ENCODE measurements around the gene COMMD2. TPM values are rescaled to one million over a fixed set of nuclear protein-coding genes. Genes with fewer than 3 reads are reported as not detected.
A peak's percentile ranks its signal among the peaks of the same experiment; 100 is the strongest.

The COMMD2 gene
- total and polyA plus RNA-seq, 12 donors: 4.4 to 48.8 (median 27.8) TPM

- intact Hi-C loops (cut with DNase I): loop anchor here (2.0 to 10.0 kb wide), 3 partner anchors 53 to 205 kb away; no protein-coding TSS in a partner anchor
- no peak for TF ChIP-seq POLR2A (IDR thresholded peaks at IDR 0.05)
- TF ChIP-seq, protein P1, sequence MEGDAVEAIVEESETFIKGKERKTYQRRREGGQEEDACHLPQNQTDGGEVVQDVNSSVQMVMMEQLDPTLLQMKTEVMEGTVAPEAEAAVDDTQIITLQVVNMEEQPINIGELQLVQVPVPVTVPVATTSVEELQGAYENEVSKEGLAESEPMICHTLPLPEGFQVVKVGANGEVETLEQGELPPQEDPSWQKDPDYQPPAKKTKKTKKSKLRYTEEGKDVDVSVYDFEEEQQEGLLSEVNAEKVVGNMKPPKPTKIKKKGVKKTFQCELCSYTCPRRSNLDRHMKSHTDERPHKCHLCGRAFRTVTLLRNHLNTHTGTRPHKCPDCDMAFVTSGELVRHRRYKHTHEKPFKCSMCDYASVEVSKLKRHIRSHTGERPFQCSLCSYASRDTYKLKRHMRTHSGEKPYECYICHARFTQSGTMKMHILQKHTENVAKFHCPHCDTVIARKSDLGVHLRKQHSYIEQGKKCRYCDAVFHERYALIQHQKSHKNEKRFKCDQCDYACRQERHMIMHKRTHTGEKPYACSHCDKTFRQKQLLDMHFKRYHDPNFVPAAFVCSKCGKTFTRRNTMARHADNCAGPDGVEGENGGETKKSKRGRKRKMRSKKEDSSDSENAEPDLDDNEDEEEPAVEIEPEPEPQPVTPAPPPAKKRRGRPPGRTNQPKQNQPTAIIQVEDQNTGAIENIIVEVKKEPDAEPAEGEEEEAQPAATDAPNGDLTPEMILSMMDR (IDR thresholded peaks at IDR 0.05): peak; percentile 50 to 92 (median 82)
- 2 to 9% (median 6%) methylated on average over 2 of the region's 2 CpGs for WGBS, 4 donors
- DNase-seq: peak; percentile 45 to 86 (median 60)
- Histone ChIP-seq H3K36me3 (replicated peaks in 1 of 2) (no peaks in the 10 kb centered on the region), H3K4me3 (peak overlapping the region in 2 of 4 donors; percentile 6 to 42), H3K9me3 (replicated peaks in 1 of 3) (peaks cover 0 to 8% (median 0%) of the 10 kb centered on the region in 3 donors), H3K27ac (no peak overlapping the region), H3K4me1 (replicated peaks in 1 of 2) (peaks cover 0 to 3% of the 10 kb centered on the region in 2 donors), H3K27me3 (no peaks in the 10 kb centered on the region)
Observed at GRCh38 chr3:149717391-149718056, 34.8 kb downstream of the COMMD2 start.

GRCh38 chr3:149716984-149717383 is 35.3 kb downstream of the COMMD2 start:
- Histone ChIP-seq H3K9me3 (replicated peaks in 1 of 3) (peaks cover 0 to 8% (median 0%) of the 10 kb centered on the region in 3 donors), H3K36me3 (replicated peaks in 1 of 2) (no peaks in the 10 kb centered on the region), H3K4me1 (replicated peaks in 1 of 2) (peaks cover 0 to 3% of the 10 kb centered on the region in 2 donors), H3K27me3 (no peaks in the 10 kb centered on the region), H3K4me3 (peak overlapping the region in 2 of 4 donors; percentile 6 to 42), H3K27ac (no peak overlapping the region)
- WGBS, 4 donors: 36 to 46% (median 39%) methylated on average over 6 of the region's 6 CpGs
- intact Hi-C loops (cut with DNase I): loop anchor here (2.0 to 10.0 kb wide), 3 partner anchors 52 to 205 kb away; no protein-coding TSS in a partner anchor
- no peak for DNase-seq
- TF ChIP-seq, protein P1 (IDR thresholded peaks at IDR 0.05): no peak
- TF ChIP-seq POLR2A (IDR thresholded peaks at IDR 0.05): no peak

- intact Hi-C loops (cut with DNase I): loop anchor here (5.0 to 10.0 kb wide), 2 partner anchors 50 to 203 kb away; no protein-coding TSS in a partner anchor
- no peaks in the 10 kb centered on the region for H3K27me3 ChIP-seq
- WGBS, 4 donors: 92 to 96% (median 95%) methylated on average over 11 to 13 of the region's 13 CpGs
Observed at GRCh38 chr3:149715247-149715646, 37.0 kb downstream of the COMMD2 start.

More at GRCh38 chr3:149715247-149715646, 37.0 kb downstream of the COMMD2 start:
- no peaks in the 10 kb centered on the region for H3K36me3 ChIP-seq (replicated peaks in 1 of 2)
- no peak overlapping the region for H3K4me3 ChIP-seq
- H3K4me1 ChIP-seq (replicated peaks in 1 of 2): peaks cover 0 to 3% of the 10 kb centered on the region in 2 donors
- TF ChIP-seq, protein P1 (IDR thresholded peaks at IDR 0.05): no peak
- no peak for TF ChIP-seq POLR2A (IDR thresholded peaks at IDR 0.05)
- peaks cover 0 to 3% (median 0%) of the 10 kb centered on the region in 3 donors for H3K9me3 ChIP-seq (replicated peaks in 1 of 3)
- H3K27ac ChIP-seq: no peak overlapping the region
- no peak for DNase-seq
